Endothelial cell of umbilical vein (primary cell): ENCODE measurements around the gene ACP4. TPM values are rescaled to one million over a fixed set of nuclear protein-coding genes. Genes with fewer than 3 reads are reported as not detected.

Experiments
- BruUV-seq: library from RNA; stranded (reverse); fragments of 400-500 nt; replicated peaks from 2 replicates; lab custom pipeline; 2021; lab: Mats Ljungman, UMichigan
- CTCF ChIA-PET: fragments of 300-600, 350-600 bp; sonication (Branson Sonifier 250); formaldehyde crosslinking; loops from one replicate; lab custom pipeline; 2021; ENCODE audit warnings: antibody characterized with exemption, inconsistent platforms; lab: Charles Lee
- POLR2A ChIA-PET: fragments of 300-600, 350-600 bp; sonication (Branson Sonifier 250); formaldehyde crosslinking; loops from one replicate; lab custom pipeline; 2021; ENCODE audit warnings: antibody characterized with exemption, inconsistent platforms; lab: Charles Lee
- DNase-seq: peaks from one replicate; pipeline ENCODE4 v3.0.0-alpha.2; 2011; ENCODE audit warnings: low read depth, low spot score
- FAIRE-seq: peaks from 2 replicates; lab custom pipeline; 2011; peaks lifted over from hg19 to GRCh38; lab: Jason Lieb, UNC
- H2AFZ ChIP-seq: 2 replicates; pipeline ENCODE4 v1.6.0; 2012; ENCODE audit warnings: low read depth, low read length, control low read depth, inconsistent platforms
- H3K27ac ChIP-seq: 2 replicates; pipeline ENCODE4 v1.5.1; 2011; ENCODE audit warnings: low read depth, mild to moderate bottlenecking, control low read depth, low read length, moderate library complexity; ENCODE audit not compliant: insufficient read depth
- H3K27me3 ChIP-seq, 2 experiments: 2 replicates each; pipeline versions ENCODE4 v1.6.0 to v1.6.1; 2011; ENCODE audit warnings: low read length in 2 of 2, mixed read lengths in 1 of 2; ENCODE audit not compliant: control insufficient read depth in 2 of 2, insufficient read depth in 2 of 2
- H3K36me3 ChIP-seq, 2 experiments: 2 replicates in 1 of 2; 3 replicates in 1 of 2; pipeline ENCODE4 v1.5.1; 2011; ENCODE audit warnings: low read length in 2 of 2, mild to moderate bottlenecking in 1 of 2, moderate library complexity in 1 of 2; ENCODE audit not compliant: control insufficient read depth in 2 of 2, insufficient read depth in 2 of 2; ENCODE audit errors: extremely low read depth in 1 of 2
- H3K4me1 ChIP-seq: 3 replicates; pipeline ENCODE4 v1.5.1; 2011; ENCODE audit warnings: mild to moderate bottlenecking, low read length; ENCODE audit not compliant: control insufficient read depth, insufficient read depth; ENCODE audit errors: extremely low read depth
- H3K4me2 ChIP-seq: 2 replicates; pipeline ENCODE4 v1.6.1; 2011; ENCODE audit warnings: low read length, control low read depth, mixed read lengths; ENCODE audit not compliant: insufficient read depth
- H3K4me3 ChIP-seq, 3 experiments: fragments of 200-600 bp in 1 of 3; sonication (generic), shearing (Covaris generic) in 1 of 3; replicated peaks in 1 of 3; 2 replicates each; pipeline ENCODE4 v1.5.1; 2011 to 2016; ENCODE audit warnings: control low read depth in 3 of 3, low read length in 3 of 3, mild to moderate bottlenecking in 2 of 3, inconsistent platforms in 1 of 3, low read depth in 1 of 3, moderate library complexity in 1 of 3; ENCODE audit not compliant: insufficient read depth in 1 of 3
- H3K79me2 ChIP-seq: 2 replicates; pipeline ENCODE4 v1.6.0; 2012; ENCODE audit warnings: low read length, inconsistent platforms; ENCODE audit not compliant: control insufficient read depth, insufficient read depth
- H3K9ac ChIP-seq: replicated peaks from 2 replicates; pipeline ENCODE3; 2011; ENCODE audit warnings: low read length, control low read depth; ENCODE audit not compliant: insufficient read depth; ENCODE audit errors: extremely low read depth
- H3K9me1 ChIP-seq: replicated peaks from 3 replicates; pipeline ENCODE4 v1.6.0; 2011; ENCODE audit warnings: mild to moderate bottlenecking, low read length; ENCODE audit not compliant: control insufficient read depth, insufficient read depth; ENCODE audit errors: extremely low read depth
- H3K9me3 ChIP-seq: replicated peaks from 2 replicates; pipeline ENCODE4 v1.5.1; 2012; ENCODE audit warnings: low read length, inconsistent platforms; ENCODE audit not compliant: control insufficient read depth, insufficient read depth
- H4K20me1 ChIP-seq: replicated peaks from 2 replicates; pipeline ENCODE3; 2011; ENCODE audit warnings: mild to moderate bottlenecking, low read length; ENCODE audit not compliant: control insufficient read depth, insufficient read depth; ENCODE audit errors: extremely low read depth
- CTCF ChIP-seq, 2 donors: IDR thresholded peaks; 1 replicate in 1 of 2; 2 replicates in 1 of 2; pipeline ENCODE4 v1.5.1; 2011; ENCODE audit warnings: low read length in 2 of 2, mild to moderate bottlenecking in 2 of 2, moderate library complexity in 2 of 2, control low read depth in 1 of 2, inconsistent platforms in 1 of 2, low read depth in 1 of 2; ENCODE audit not compliant: insufficient read depth in 1 of 2; ENCODE audit errors: extremely low read depth in 1 of 2
- EZH2 ChIP-seq: IDR thresholded peaks from 2 replicates; pipeline ENCODE4 v1.6.1; 2012; ENCODE audit warnings: borderline replicate concordance, low read depth, mild to moderate bottlenecking, moderate library complexity, low read length, inconsistent platforms; ENCODE audit not compliant: severe bottlenecking
- FOS ChIP-seq: IDR thresholded peaks from 2 replicates; pipeline ENCODE4 v1.6.1; 2011; ENCODE audit warnings: mild to moderate bottlenecking, low read length, moderate library complexity, borderline replicate concordance; ENCODE audit not compliant: insufficient read depth
- GATA2 ChIP-seq: IDR thresholded peaks from 2 replicates; pipeline ENCODE4 v1.7.0; 2011; ENCODE audit warnings: low read depth, mild to moderate bottlenecking, moderate library complexity, mixed read lengths, low read length; ENCODE audit not compliant: insufficient read length, insufficient read depth
- JUN ChIP-seq: IDR thresholded peaks from 2 replicates; pipeline ENCODE4 v1.6.1; 2011; ENCODE audit warnings: borderline replicate concordance, low read depth; ENCODE audit not compliant: insufficient read length, insufficient read depth
- MAX ChIP-seq: IDR thresholded peaks from 2 replicates; pipeline ENCODE4 v1.6.1; 2011; ENCODE audit not compliant: insufficient read depth, insufficient read length
- MYC ChIP-seq: IDR thresholded peaks from one replicate; pipeline ENCODE4 v1.6.1; 2011; ENCODE audit warnings: mild to moderate bottlenecking, low read depth, low read length
- POLR2A ChIP-seq: IDR thresholded peaks from 2 replicates; pipeline ENCODE4 v1.6.1; 2012; ENCODE audit warnings: low read depth, mild to moderate bottlenecking, control low read depth, low read length
- POLR2AphosphoS5 ChIP-seq: IDR thresholded peaks from 2 replicates; pipeline ENCODE4 v1.6.1; 2012; ENCODE audit warnings: low read depth, mild to moderate bottlenecking, control low read depth, low read length, moderate library complexity; ENCODE audit not compliant: insufficient read depth
- dilution Hi-C: fragments of 300-500 bp; cut with MboI; formaldehyde crosslinking; loops from one replicate; pipeline ENCODE4 v1.15.0; 2019; ENCODE audit warnings: low sequenced_read_pairs; ENCODE audit not compliant: extremely low pct_ligation_motif_present
- intact Hi-C: fragments of 100-400 bp; cut with micrococcal nuclease; formaldehyde crosslinking; loops from one replicate; pipeline ENCODE4 v1.10.0; 2022
- polyA plus RNA-seq, 4 experiments: library from polyadenylated mRNA; depleted of rRNA in 3 of 4; stranded (reverse) in 3 of 4; unstranded in 1 of 4; fragments of >200 nt; gene quantifications; 2 replicates each; pipeline versions ENCODE4 v1.2.1 to v1.2.3, GENCODE V29; 2011 to 2012; ENCODE audit warnings: missing spikeins in 1 of 4
- total RNA-seq: library from RNA; stranded (reverse); gene quantifications from 2 replicates; pipeline ENCODE4 v1.2.3, GENCODE V29; 2021

Gene ACP4
- total and polyA plus RNA-seq, 2 donors (not counting 3 experiments of a cell fraction or from before 2014, with no cell fraction given) = not detected

GRCh38 chr19:50791594-50792271, 1.5 kb downstream of the ACP4 start:
- H3K4me2 ChIP-seq = no peak overlapping the region
- no peak for DNase-seq
- intact Hi-C loops = no loop called here
- dilution Hi-C loops = no loop called here
- no peaks in the 10 kb centered on the region for H3K9me3 ChIP-seq
- TF ChIP-seq MAX (no peak), CTCF (IDR thresholded peaks at IDR 0.05; ENCODE audit: extremely low read depth in 1 of 2, insufficient read depth in 1 of 2, low read depth in 1 of 2, low read length in 2 of 2) (no peak), MYC (no peak), JUN (no peak), EZH2 (no peak), POLR2A (no peak), FOS (no peak), POLR2AphosphoS5 (no peak), GATA2 (no peak)
- peaks cover 0 to 2% of the 10 kb centered on the region in 2 experiments for H3K36me3 ChIP-seq
- H2AFZ ChIP-seq = no peak overlapping the region
- no peak overlapping the region for H3K4me3 ChIP-seq
- POLR2A ChIA-PET = interaction anchor here (1.2 kb wide), 1 partner anchor 89 kb away, joined by 3 read pairs; no protein-coding TSS in a partner anchor
- no peaks in the 10 kb centered on the region for H3K27me3 ChIP-seq
- H3K79me2 ChIP-seq = no peaks in the 10 kb centered on the region
- H3K9ac ChIP-seq = no peak overlapping the region
- H3K4me1 ChIP-seq = no peaks in the 10 kb centered on the region
- BruUV-seq = no TSS peak
- H3K27ac ChIP-seq = no peak overlapping the region
- CTCF ChIA-PET = interaction anchor here (1.4 kb wide), 1 partner anchor 67 kb away, joined by 3 read pairs; no protein-coding TSS in a partner anchor
- H4K20me1 ChIP-seq = no peaks in the 10 kb centered on the region
- no peak for FAIRE-seq
- no peaks in the 10 kb centered on the region for H3K9me1 ChIP-seq
